GM21723 (cell line): Measurements from ENCODE around the gene APCDD1L.

Source experiments
- ATAC-seq: cut with Tn5 transposase; IDR thresholded peaks from one replicate; pipeline ENCODE4 v1.9.1; 2021; ENCODE audit warnings: mild to moderate bottlenecking, moderate library complexity; ENCODE audit not compliant: unreplicated experiment

The APCDD1L gene

DNA sequence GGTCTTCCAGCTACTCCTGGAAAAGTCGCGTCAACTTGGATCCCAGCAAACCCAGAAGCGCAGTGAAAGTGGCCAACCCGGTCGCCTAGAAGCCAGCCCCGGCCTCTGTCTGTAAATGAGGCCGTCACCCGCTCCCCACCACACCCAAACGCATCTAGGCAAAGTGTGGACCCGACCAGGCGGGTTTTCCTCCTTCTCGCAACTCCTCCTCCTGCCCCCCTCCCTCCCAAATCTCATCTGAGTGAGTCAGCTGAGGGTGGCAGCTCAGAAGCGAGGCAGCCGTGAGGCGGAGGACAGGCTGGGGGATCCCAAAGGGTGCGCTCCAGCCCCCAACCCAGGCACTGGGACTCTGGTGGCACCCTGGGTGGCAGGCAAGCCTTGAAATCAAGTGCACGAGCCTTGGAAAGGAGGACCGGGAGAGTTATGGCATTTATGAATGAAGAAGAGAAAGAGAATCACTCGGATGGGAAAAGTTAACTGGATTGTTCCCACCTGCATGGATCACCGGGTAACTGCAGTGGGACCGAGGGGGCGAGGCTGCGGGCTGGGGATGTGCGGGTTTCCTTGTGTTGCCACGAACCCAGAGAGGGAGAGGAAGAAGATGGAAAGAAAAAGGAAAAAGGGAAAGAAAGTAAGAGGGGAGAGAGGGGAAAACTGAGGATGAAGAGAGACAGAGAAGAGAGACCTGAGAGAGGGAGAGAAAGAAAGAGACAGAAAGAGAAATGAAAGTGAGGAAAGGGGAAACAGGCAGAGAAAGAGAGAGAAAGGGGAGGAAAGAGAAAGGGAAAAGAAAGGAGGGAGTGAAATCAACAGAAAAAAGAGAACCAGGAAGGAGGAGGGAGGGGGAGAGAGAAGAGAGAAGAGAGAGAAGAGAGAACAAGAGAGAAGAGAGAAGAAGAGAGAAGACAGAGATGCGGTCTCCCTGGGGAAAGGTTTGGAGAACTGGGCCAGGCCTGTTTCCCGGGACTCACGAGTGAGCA, at the start of gene APCDD1L:
Gene APCDD1L (minus strand): TSS at position 167 of the 980 bp plus-strand sequence. CDS start 692 bp downstream, outside the sequence.
- no peak for ATAC-seq

DNA sequence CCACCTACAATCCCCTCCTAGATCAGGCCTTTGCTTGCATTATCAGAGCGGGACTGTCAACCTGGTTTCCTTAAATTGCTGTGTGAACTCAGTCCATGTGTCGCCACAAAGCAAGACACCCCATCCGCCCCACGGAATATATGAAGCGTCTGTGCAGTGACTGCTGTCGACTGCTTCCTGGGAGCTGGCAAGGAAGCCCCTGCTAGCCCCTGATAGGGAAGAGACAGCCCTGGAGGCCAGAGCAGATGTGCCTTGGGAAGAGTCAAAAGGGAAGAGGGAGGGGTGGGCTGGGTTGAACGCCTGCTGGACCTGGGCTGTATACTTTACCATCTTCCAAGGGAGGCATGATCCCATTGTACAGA, 44.1 kb upstream of the APCDD1L start:
- no peak for ATAC-seq

DNA sequence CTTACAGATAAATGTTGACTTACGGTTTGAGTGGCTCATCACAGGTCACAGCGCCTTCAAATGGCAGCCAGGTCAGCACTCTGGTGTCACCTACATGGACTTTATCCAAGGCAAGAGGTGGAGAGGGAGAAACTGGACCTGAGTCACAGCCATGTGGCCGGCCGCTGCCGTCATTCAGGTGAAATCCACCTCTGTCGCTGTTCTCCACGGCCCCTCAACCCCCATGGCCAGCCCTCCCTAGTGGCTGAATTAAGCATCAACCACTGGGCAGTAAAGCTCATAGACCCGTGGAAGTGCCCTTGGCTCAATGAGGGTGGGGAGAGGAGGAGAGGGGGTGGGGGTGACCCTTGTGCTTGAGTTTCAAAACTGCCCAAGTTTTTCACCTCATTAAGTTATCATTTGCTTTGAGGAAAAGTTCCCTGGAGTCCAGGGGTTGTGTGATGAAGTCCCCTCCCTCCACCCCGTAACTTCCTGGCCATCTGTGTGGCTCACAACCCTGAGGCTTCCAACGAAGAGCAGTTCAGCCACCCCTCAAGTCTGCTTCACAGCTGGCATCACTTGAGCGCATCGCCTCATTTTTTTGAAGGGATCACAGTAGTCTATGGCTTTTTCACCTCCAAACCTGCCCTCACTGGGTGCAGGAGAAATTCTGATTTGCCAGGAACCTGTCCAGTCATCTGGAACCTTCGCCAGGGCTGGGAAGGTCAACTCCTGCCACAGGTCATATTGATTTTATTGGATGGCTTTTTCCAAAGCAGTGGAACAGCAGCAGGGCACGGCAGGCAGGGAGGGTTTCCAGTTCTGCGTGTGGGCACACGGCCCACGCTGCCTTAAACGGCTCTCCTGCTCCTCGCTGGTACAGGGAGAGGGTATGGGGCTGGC, 43.5 kb upstream of the APCDD1L start:
- no peak for ATAC-seq

DNA sequence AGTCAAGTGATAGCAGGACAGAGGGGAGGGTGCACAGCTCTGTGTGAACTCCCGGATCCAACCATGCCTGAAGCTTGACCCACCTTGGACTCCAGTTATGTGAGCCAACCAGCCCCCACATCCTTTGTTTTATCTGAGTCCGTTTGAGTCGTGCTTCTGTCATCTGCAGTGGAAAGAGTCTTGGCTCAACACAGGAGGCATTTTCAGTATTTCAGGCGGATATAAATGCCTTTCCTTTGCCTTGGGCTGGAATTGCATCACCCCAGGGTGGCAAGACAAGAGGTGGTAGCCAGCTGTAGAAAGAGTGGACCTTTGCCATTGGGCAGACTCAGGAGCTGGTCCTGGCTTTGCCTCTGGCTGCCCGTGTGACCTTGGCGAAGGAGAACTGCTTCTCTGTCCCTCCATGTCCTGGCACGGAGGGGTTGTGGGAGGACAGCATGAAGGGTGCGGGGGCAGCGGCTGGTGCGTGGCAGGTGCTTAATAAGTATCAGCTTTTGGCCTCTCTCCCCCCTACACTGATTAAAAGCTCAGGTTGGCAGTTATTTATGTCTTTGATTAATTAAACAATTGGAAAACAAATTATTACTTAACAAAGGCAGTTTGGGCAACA, 42.6 kb upstream of the APCDD1L start:
- no peak for ATAC-seq

DNA sequence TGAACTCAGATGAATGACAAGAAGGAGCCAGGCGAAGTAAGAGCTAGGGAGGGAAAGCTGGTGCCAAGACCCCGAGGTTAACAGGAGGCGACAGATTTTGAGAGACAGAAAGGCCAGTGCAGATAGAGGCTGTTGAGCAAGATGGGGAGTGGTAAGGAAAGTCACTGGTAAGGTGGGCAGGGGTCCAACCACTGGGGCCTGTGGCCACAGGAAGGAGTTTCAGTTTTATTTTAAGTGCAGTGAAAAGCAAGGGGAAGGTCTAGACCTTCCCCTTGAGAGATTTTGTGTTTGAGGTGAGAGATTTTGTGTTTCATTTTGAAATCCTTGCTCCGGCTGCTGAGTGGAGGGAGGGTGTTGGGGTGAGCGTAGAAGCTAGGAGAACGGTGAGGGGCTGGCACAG, 41.8 kb upstream of the APCDD1L start:
- ATAC-seq: no peak

DNA sequence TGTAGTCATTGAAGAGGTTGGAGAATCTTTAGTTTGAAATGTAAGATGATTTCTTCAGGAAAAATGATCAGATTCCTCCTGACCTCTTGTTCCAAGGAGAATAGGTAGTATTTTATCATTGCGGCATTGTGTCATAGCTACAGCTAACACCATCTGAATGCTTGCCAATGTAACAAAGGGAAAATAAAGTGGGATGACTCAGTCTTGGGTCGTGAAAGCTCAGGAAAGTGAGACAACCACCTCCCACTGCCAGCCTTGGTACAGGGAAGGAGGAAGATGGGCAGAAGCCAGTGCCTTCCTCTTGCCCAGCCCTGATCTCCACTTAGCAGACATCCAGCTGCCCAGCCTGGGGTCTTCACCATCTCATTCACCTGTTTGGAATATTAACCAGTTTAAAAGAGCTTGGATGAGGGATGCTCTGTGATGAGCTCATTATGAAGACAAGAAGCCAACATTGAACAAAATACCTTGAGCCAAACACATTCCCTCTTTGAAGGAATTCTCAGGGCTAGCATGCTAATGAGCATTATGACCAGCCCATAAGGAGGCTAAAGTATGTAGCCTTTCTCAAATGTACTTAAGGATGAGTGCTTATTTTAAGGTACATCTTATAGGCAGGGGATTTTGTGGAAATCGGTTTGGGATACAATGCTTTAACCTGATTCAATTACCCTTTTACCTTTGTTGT, 40.0 kb upstream of the APCDD1L start:
- no peak for ATAC-seq

DNA sequence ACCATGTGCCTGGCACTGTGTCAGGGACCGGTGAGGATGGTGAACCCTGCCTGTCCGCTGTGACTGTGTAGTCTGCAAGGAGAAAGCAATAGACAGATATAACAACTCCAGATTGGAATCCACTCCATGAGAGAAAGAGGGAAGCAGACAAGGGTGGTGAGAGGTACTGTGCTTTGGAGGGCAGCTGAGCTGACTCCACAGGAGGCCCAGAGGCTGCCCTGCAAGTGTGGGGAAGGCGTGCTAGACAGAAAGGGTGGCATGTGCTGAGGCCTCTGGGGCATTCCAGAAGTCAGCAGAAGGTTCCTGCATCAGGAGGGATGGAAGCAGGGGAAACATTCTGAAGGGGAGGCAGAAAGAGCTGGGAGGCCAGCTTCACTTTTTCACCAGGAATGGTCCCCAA, 39.3 kb upstream of the APCDD1L start:
- ATAC-seq: no peak

DNA sequence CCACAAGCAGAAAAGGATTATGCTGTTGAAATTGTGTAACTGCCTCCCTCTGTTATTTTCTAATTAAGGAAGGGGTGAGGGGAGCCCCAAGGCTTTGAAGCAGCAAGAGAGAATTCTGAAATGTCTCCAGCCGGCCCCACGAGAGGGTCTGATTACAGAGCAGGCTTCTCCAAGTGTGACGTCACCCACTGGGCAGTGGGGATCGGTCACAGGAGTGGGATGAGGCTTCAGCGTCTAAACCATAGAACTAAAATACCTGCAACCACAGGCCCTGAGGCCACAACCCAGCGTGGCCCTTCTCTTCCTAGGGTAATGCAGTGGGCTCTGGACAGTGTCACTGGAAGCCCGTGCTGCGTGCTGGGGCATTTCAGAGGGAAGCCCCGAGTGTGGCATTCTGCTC, 38.6 kb upstream of the APCDD1L start:
- no peak for ATAC-seq

DNA sequence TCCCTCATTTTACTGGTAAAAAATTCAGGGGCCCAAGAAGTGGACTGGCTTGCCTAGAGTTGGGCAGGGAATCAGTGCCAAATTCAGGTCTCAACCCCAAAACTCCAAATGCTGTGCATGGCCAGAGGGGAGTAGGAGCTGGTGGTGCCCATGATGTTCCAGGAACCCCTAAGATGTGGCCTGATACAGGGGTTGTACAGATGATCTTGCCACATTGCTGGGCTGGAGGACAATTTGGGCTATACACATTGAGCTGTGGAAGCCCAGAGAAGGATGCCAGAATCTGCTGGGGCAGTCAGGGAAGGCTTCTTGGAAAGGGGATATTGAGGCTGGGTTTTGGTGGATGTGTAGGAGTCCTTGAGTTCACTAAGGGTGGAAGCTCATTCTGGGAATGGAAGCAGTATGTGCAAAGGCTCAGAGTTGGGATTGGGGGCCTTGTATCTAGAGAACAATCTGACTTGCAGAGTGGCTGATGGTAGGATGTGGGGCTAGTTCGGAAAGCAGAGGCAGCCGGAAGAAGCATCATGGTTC, 38.0 kb upstream of the APCDD1L start:
- ATAC-seq: no peak

DNA sequence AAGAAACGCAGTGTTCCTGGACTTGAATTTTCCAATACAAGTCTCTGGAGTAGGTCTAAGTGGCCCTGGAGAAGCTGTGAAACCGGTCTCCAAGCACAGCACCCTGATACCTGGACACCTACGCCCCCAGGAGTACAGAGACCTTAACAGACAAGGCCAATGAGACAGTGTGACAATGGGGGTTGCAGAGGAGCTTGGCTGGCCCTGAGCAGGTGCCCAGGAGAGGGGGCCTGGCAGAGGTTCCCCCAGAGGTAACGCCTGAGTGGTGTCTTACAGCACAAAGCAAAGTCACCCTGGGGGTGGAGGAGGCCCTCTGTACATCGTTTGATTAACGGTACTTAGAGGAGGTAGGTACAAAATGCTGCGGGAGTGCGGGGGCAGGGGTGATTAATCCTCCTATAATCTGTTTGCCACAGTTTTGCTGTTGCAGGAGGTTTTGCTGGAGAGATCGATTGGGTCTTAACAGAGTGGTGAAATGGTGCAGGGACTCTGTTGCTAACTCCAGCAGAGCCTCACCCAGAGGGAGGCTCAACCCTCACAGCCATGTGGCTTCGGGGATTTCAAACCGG, 37.3 kb upstream of the APCDD1L start:
- ATAC-seq: no peak

DNA sequence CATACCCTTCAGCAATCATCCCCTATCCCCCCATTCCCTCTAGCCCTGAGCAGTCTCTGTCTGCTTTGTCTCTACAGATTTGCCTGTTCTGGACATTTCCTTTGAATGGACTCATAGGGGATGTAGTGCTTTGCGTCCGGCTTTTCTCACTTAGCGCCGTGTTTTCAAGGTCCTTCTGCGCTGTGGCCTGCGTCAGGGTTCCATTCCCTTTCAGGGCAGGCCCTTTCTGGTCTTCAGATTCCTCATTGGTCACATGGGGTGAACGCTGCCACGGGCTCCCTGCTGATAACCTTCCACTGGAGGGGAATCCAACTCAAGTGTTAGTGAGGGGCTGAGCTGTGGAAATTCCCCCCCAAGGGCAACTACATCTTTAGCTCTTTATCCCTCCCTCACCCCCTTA, 36.4 kb upstream of the APCDD1L start:
- ATAC-seq: no peak

DNA sequence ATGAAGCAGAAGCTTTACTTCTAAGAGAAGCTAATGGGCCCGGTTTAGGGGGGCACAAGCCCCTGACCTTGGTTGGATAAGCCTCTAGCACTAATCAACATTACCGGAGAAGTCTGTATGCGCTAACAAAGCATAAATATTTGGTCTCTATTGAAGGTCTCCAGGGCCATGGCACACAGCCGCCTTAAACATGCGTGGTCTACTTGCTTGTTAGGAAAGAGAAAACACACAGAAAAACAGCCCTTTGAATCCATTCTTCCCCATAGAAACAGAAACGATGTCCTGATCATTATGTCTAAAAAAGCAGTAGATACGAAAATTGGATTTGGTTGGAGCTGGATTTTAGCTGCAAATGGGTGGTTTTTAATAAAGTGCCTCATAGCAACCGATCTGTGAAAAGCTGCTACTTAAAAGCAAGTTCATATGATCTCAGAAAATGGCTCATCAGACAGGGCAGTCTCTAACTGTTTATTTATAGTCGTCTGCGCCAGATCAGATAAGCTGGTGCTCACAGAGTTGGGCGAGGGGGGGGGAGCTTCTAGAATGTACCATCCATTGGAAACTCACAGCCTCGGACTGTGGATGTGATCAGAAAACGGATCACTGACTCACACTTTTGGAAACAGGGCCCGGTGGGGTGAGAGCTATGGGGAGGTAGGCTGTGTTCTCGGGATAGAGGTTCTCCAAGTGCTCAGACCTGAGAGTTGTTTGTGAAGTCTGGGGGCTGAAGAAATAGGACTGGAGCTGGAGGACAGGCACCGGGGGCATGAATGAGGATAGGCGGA, 35.3 kb upstream of the APCDD1L start:
- ATAC-seq: no peak

DNA sequence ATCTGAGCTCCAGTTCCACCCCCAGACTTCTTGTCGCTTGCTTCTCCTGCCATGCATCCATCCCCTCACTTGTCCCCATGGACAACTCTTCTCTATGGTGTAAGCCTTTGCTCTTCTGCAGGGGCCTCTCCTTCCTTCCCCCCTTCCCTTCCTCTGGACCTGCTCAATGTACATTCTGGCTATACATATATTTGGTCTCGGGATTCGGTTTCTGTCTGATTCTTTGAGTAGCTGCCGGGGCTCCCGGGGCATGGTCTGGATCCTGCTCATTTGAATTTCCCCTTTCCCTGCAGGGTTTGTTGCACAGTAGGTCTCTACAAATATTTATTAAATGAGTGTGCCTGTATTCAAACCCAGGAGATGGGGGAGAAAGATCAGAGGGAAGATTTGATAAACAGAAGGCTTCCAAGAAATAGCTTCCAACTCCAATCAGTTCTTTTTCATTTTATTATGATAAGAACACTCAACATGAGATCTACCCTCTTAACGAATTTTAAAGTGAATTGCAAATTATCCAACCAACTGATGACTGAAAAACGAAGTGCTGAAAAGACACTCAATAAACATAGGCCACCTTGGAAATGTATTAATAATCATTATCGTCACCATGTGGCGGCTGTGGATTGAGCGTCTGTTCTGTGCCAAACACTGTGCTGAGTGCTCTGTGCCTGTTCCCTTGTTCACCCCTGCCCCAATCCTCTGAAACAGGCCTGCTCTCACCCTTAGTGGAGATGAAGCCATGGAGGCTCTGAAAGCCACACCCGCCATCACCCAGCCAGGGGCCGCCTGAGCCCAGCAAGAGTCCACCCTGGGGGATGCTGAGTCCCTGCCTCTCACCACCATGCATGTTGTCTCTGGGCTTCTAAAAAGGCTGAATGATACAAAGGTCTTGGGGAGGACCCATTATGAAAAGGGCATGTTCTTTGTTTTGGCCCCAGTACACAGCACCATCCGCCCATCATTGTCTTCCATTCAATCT, 34.3 kb upstream of the APCDD1L start:
- no peak for ATAC-seq

DNA sequence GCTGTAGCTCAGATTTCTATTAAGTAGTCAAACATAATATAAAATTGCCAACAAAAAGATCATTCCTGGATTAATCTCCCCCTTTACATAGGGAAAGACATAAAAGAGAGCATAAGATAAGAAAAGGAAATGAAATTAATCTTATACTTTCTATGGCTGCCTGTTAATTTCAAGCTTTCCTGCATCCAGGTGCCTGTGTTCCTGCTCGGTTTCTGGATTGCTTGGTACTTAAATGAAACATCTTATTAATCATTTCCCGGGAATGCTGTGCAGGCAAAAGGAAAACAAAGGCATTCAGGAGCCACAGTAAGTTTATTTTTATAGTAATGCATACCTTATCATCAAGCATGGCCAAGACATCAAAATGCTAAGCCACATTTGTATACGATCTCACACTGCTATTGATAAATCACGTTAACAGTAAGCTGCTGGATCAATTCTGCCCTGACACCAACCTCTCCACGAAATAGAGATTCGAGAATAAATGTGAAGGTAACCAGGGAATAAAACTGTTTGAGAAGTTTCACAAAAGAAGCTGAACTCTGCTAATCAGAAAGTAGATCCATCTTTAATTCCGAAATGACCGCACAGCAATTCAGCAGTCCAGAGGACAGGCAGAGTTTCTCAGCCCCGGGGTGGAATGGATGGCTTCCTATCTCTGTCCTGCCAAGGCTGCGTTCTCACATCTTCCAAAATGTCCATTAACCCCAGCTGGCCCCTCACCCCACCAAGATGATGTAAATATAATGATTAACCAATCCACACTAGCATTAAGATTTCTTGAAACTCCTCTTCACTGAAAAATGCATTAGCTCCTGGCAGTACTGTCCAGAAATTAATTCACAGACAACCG, 32.6 kb upstream of the APCDD1L start:
- ATAC-seq: no peak

DNA sequence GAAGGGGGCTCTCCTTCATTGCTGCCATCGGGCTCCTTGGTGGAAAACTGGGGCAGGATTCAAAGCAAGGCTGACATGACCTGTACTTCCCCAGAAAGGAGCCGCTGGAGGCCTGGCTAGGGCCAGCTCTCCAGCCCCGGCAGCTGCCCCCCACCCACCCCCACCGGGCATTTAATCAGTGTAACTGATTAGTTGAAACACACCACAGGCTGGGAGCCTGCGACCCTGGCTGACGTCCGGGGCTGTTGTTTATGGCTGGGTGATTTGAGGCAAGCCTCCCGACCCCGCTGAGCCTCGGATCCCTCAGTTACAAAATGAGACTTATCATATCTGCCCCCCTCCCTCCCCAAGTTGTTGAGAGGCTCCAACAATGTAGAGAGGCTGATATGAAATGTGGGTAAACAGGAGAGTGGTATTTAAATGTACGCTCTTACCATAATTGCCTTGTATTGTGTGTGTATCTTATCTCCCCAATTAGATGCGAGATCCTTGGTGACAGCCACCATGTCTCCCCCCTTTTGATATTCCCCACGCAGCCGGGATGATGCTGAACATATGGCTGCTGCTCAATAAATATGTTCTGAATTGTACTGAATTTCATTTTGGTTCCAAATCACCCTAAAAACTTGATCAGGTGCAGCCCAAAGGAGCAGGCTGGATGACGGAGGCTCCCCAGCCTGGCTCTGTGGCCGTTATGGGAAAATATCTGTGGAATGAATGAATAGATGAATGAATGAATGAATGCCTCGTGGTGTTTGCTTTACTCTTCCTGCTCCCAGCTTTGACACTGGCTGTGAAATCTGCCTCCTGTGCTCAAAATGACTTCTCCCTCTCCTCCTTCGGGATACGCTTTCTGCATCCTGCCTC, 31.8 kb upstream of the APCDD1L start:
- no peak for ATAC-seq

DNA sequence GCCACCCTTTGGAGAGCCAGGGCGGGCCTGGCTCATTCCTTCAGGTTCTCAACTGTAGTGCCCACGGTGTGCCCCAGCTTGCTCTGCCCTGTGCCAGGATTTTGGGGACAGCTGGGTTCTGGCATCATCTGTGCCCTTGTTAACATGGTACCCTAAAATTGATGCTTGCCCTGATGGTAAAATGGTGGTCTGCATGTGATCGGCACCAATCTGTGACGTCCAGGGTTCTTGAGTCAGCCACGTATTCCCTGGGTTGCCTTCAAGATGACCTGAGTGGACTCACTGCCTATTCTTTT, 31.2 kb upstream of the APCDD1L start:
- ATAC-seq: no peak
